Stimulated activated CD8-positive, alpha-beta memory T cell treated with anti-CD3 and anti-CD28 coated beads, Interleukin-2, amount 100 ng/mL, for 48 hours (primary cell): ENCODE data around the gene CHST7.

ENCODE experiments used
- DNase-seq, 2 donors: peaks; one replicate each; pipeline ENCODE4 v3.0.0-alpha.2; 2020; ENCODE audit warnings: low read depth in 2 of 2

CHST7 gene

GRCh38 chrX:46602468-46603102 lies 29.0 kb downstream of the CHST7 start:
- no peak for DNase-seq

- no peak for DNase-seq
Measured at GRCh38 chrX:46607916-46608315, 34.4 kb downstream of the CHST7 start.

GRCh38 chrX:46610070-46610658 lies 36.6 kb downstream of the CHST7 start:
- DNase-seq, result no peak

- DNase-seq, result no peak
Measured at GRCh38 chrX:46611658-46612362, 38.2 kb downstream of the CHST7 start.

- no peak for DNase-seq
Measured at GRCh38 chrX:46617906-46618305, 44.3 kb downstream of the CHST7 start.

GRCh38 chrX:46618947-46619346 lies 45.4 kb downstream of the CHST7 start:
- DNase-seq, result no peak

GRCh38 chrX:46620505-46620904 lies 46.9 kb downstream of the CHST7 start:
- DNase-seq, result no peak

- DNase-seq, result no peak
Measured at GRCh38 chrX:46621572-46621971, 48.0 kb downstream of the CHST7 start.

- no peak for DNase-seq
Measured at GRCh38 chrX:46624090-46624786, 50.7 kb downstream of the CHST7 start.

GRCh38 chrX:46626566-46626965 lies 53.0 kb downstream of the CHST7 start:
- DNase-seq, result no peak

GRCh38 chrX:46627062-46627461 lies 53.5 kb downstream of the CHST7 start:
- no peak for DNase-seq

GRCh38 chrX:46627711-46628419 lies 54.3 kb downstream of the CHST7 start:
- DNase-seq, result no peak

GRCh38 chrX:46628460-46629371 lies 55.2 kb downstream of the CHST7 start:
- peak in 1 of 2 donors; percentile 15 for DNase-seq

- no peak for DNase-seq
Measured at GRCh38 chrX:46630141-46630540, 56.6 kb downstream of the CHST7 start.

- no peak for DNase-seq
Measured at GRCh38 chrX:46634577-46634976, 61.0 kb downstream of the CHST7 start.

- DNase-seq, result no peak
Measured at GRCh38 chrX:46635186-46635585, 61.6 kb downstream of the CHST7 start.

- DNase-seq, result no peak
Measured at GRCh38 chrX:46636223-46636622, 62.7 kb downstream of the CHST7 start.

- DNase-seq, result no peak
Measured at GRCh38 chrX:46637938-46638337, 64.4 kb downstream of the CHST7 start.

GRCh38 chrX:46642145-46642544 lies 68.6 kb downstream of the CHST7 start:
- no peak for DNase-seq

GRCh38 chrX:46643636-46644035 lies 70.1 kb downstream of the CHST7 start:
- no peak for DNase-seq

GRCh38 chrX:46645614-46646013 lies 72.0 kb downstream of the CHST7 start:
- DNase-seq, result no peak
